Kidney tubule cell (primary cell): ENCODE measurements around the gene NHSL2.

Experiments used
- DNase-seq: peaks from one replicate; pipeline ENCODE4 v3.0.0-alpha.2; 2018; ENCODE audit warnings: low spot score

The NHSL2 gene

DNA sequence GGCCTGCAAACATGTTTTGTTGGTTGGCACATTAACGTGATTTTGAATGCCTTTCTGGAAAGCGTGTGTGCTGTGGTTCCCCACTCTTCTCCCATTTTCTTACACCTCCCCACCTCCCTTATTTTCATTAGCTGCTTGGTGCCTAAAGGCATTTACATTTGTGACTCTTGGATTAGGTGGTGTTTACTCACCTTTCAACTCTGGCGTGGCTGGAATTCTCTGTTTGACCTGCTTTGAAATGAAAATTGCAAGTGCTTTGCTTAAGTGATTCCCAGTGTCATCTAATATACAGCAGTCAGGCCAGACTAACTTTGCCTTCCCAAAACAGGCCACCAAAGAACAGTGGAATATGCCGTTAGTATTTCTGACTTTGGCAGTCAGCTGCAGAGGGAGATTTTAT lies 80.5 kb downstream of the NHSL2 start:
- no peak for DNase-seq

GRCh38 chrX:71992711-71993110 lies 82.1 kb downstream of the NHSL2 start:
- DNase-seq: no peak

DNA sequence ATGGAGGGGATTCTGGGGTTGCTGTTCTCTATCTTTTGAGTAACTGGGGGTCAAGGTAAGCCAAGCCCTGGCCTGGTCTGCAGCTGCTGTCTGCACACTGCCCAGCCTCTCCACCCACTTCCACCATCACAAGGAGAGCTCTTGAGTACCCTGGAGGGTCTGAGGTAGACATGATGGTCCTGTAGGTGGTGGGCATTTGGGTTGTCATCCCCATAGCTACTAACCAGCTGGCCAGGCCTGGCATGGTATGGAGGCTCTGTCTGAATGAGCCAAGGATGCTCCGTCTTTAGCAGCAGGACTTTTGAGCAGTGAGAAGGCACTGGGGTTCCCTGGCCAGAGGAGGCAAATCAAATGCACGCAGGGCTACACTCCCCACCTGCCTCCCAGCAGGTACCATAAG lies 82.7 kb downstream of the NHSL2 start:
- no peak for DNase-seq

DNA sequence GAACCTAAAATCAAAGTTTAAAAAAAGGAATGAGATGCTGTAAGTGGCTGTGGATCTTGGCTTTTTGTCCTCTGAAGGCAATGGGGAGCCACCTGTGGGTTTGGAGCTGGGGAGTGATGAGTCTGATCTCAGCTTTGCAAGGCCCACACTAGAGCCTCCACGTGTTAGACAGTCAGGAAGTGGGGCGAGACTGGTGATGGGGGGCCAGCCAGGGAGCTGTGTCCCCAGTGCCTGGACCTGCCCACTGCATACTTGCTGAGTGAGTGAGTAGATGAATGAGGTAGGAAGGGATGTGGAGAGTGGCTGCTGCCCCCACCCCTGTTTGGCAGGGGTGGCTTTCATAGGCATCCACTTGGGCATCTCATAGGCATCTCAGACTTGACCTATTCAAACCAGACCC lies 84.0 kb downstream of the NHSL2 start:
- no peak for DNase-seq

DNA sequence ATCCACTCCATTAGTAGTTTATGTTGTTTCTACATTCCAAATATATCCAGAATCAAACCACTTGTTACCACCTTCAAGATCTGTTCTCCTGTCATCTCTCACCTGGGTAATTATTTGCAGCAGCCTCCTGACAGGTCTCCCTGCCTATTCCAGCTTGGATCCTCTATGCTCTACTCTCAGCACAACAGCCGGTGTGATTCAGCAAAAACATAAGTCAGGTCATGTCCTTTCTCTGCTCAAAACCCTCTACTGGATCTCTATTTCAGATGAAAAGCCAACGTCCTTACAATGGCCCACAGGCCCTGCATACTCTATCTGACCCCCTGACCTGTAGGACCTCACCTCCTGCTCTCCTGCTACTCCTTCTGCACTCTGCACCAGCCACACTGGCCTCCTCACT lies 84.5 kb downstream of the NHSL2 start:
- no peak for DNase-seq

GRCh38 chrX:71996136-71996535 lies 85.5 kb downstream of the NHSL2 start:
- DNase-seq: no peak

GRCh38 chrX:71996826-71997225 lies 86.2 kb downstream of the NHSL2 start:
- DNase-seq: no peak

DNA sequence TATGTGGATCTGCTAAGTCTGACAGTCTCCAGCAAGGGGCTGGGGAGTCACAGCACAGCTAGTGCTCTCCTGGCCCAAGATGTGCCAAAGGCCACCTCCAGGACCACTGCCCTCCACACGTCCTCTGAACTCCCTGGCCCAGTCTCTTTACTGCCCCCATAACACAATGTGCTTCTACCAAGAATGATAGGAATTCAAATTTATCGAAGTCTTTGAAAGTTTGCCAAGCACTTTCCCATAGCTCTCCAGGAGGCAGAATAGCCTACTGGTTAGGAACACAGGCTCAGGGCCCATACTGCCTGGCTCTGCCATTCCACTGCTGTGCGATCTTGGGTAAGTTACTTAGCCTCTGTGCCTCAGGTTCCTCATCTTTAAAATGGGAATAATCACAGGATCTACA lies 86.7 kb downstream of the NHSL2 start:
- DNase-seq: no peak

GRCh38 chrX:71998836-71999509 lies 88.3 kb downstream of the NHSL2 start:
- peak; percentile 28 for DNase-seq

DNA sequence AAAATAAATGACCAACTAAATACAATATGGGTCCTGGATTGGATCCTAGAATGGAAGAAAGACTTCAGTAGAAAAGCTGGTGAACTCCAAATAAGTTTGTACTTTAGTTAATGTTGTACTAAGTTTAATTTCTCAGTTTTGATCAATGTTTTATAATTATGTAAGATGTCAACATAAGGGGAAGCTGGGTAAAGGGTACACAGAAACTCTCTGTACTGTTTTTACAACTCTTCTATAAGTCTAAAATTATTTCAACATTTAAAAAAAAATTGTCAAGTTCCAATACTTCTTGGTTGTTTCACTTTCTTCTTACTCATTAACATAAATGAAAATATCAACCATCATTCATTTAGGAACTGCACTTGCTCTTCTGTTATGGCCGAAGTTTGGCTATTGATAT lies 88.9 kb downstream of the NHSL2 start:
- DNase-seq: no peak

GRCh38 chrX:72001471-72001870 lies 90.8 kb downstream of the NHSL2 start:
- no peak for DNase-seq

DNA sequence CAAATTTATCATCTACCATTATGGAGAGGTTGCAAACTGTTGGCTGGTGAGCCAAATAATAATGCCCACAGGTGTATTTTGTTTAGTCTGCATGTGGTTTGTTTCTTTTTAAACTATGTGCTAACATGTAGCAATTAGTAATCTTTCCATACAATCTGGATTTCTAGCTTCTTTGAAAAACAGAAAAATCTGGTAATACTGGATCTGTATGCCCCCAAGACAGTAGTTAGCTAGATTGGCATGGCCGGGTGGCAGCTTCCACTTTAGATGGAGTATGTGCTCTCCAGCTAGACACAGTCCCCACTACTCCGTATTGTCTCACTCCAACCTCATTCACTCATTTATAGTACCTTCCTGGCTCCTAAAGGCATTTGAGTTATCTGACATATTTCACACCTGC lies 91.3 kb downstream of the NHSL2 start:
- DNase-seq: no peak

DNA sequence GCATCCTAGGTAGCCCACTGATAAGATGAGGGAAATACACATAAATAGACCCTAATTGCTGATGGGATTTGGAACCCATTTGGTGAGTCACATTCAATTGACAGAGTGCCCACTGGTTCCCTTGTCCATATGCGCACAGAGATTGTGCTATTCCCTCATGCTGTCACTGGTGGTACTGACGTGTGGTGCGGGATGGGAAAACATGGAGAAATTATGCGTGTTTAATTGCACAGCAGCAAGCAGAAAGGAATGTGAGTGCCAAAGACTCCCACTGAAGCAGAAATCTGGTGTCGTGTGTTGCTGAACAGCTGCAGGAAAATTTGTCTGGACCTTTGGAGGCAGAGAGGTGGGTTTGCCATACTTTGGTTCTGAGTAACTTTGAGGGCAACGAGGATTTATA lies 92.2 kb downstream of the NHSL2 start:
- DNase-seq: no peak

GRCh38 chrX:72003811-72004750 lies 93.4 kb downstream of the NHSL2 start:
- DNase-seq: peak; percentile 50

GRCh38 chrX:72005046-72005445 lies 94.4 kb downstream of the NHSL2 start:
- DNase-seq: no peak

DNA sequence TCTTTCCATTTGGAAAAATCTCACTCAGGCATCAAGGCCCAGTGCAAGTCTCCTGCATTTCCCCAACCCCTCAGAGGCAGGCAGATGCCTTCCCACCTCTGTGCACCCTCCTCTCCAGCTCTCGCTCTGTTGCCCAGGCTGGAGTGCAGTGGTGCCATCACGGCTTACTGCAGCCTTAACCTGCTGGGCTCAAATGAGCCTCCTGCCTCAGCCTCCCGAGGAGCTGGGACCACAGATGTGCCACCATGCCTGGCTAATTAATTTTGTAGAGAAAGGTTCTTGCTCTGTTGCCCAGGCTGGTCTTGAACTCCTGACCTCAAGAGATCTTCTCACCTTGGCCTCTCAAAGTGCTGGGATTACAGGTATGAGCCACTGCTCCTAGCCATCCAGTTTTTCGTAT lies 95.8 kb downstream of the NHSL2 start:
- no peak for DNase-seq

DNA sequence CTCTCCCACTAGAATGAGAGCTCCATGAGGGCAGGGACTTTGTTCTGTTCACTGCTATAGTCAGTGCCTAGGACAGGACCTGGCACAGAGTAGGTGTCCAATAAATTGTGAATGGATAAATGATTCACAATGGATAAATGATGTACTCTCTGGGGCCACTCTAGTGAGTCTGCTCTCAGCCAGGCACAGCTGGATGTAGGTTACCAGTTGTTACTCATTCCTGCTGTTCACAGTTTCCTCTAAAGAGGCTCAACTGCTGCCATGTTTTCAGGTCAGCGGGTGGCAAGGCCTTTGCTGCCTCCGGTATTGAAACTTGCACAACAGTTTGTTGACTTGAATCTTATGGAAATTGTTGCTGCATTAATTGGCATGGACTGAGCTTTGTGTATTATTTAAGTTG lies 99.1 kb downstream of the NHSL2 start:
- no peak for DNase-seq

- DNase-seq: no peak
Measured at GRCh38 chrX:72011734-72012133, 101.1 kb downstream of the NHSL2 start.

- DNase-seq: no peak
Measured at GRCh38 chrX:72015383-72015782, 104.7 kb downstream of the NHSL2 start.

DNA sequence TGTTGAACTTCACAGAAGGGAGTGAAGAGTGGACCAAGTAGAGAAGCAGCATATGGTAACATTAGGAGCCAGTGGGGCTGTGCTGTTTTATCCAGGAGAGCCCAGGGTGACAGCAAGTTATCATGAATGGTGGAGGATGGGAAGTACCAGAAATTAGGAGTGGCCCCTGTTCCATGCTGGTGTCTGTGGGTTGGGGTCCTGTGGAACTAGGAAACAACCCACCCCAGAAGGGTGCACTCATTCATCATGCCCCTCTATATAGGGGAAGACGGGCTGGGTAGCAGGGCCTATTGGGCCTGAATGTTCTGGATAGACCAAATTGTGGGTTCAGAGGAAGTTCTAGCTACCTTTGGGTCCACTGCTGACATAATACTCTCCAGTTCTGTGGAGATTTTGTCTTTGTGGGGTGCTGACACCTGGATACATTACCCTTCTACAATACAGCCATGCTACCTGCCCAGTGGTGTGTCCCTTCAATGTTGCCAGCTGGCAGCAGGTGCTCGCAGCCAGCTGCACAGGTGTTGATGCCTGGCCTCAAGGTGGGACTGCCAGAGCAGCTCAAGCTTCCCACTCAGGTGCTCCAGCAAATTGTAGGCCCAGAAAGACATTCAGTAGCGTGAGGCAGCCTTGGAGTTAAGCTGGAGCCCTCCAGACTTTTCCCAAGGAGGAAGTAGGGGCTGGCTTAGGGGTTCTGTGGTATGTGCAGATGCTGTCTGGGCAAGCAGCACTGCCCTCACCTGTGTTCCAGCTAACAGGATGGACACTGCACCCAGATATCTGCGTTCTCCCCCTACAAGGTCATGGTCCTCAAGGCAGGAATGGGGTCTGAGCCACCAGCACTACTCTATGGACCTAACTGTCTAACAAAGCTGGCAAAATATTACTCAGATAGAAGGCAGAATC lies 106.5 kb downstream of the NHSL2 start:
- DNase-seq: no peak

DNA sequence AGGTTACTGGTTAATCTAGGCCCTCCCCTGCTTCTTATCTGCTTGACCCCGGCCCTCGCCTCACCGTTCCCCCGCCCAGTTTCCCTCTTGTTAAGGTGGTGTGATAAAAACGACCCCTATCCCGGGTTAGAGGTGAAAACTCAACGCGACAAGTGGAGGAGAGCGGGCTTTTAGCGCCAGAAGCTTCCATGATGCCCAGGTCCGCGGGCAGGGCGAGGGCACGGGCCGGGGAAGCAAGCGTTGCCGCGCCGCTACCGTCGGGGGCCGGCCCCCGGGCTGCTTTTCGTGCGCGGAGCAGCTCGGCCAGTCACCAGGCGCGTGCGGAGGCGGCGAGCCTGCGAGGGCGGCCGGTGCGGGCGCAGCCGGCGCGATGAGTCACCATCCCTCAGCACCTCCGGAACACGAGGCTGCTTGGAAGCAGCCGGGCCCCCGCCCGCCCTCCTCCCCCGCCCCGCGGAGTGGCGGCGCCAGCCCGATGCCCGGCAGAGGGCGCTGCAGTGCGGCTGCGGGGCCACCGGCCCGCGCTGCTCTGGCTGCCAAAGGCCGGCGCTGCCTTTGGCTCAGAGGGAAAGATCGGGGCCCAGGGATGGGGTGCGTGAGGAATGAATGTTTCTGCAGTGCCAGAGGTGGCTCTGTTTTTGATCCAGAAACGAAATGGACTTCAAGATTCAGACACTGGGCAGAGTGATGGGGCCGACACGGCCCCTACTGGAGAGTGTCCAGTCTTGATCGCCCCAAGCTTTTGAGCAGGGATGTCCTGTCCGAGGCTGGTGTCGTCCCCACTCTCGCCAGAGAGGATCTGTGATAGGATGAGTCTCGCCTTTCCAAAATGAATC lies 107.8 kb downstream of the NHSL2 start:
- DNase-seq: peak; percentile 83

- DNase-seq: no peak
Measured at GRCh38 chrX:72019487-72019886, 108.8 kb downstream of the NHSL2 start.
